HG02885 (cell line): ENCODE results near the gene CCDC182.

Source experiments
- ATAC-seq: cut with Tn5 transposase; IDR thresholded peaks from one replicate; pipeline ENCODE4 v1.9.1; 2021; ENCODE audit warnings: mild to moderate bottlenecking; ENCODE audit not compliant: unreplicated experiment, poor library complexity

CCDC182 gene

GRCh38 chr17:57704448-57704847 lies 40.7 kb downstream of the CCDC182 start:
- ATAC-seq = no peak

GRCh38 chr17:57703273-57703672 lies 41.8 kb downstream of the CCDC182 start:
- ATAC-seq = no peak

DNA sequence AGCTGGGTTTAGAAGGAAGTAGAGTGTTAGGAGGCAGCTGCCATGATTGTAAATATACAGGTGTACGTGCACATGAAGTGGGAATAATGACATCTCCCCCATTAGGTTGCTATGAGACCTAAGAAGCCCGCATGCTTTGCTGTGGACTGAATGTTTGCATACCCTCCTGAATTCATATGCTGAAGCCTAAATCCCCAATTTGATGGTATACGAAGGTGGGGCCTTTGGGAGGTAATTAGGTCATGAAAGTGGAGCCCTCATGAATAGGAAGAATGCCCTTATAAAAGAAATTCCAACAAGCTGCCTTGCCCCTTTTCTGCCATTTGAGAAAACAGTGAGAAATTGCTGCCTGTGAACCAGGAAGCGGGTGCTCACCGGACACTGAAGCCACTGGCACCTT lies 44.0 kb downstream of the CCDC182 start:
- no peak for ATAC-seq

DNA sequence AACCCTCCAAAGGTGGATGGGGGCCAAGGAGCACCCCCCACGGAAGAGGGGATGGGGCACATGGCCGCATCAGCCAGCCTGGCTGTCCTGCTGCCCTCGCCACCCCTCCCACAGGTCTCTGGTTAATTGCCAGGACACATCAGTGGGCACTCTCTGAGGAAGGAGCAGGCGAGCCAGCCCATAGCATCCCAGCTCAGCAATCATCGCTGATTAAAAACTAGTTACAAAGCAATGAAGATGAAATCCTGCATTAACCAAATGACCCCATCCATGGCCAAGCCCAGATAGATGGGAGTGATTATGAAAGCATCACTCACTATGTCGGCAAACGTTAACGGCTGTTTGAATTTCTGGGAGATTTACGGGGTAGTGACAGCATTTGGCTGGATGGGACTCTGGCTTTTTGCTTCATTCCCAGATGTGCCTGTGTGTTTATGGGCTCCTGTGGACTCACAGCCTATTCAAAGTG lies 45.3 kb downstream of the CCDC182 start:
- no peak for ATAC-seq

DNA sequence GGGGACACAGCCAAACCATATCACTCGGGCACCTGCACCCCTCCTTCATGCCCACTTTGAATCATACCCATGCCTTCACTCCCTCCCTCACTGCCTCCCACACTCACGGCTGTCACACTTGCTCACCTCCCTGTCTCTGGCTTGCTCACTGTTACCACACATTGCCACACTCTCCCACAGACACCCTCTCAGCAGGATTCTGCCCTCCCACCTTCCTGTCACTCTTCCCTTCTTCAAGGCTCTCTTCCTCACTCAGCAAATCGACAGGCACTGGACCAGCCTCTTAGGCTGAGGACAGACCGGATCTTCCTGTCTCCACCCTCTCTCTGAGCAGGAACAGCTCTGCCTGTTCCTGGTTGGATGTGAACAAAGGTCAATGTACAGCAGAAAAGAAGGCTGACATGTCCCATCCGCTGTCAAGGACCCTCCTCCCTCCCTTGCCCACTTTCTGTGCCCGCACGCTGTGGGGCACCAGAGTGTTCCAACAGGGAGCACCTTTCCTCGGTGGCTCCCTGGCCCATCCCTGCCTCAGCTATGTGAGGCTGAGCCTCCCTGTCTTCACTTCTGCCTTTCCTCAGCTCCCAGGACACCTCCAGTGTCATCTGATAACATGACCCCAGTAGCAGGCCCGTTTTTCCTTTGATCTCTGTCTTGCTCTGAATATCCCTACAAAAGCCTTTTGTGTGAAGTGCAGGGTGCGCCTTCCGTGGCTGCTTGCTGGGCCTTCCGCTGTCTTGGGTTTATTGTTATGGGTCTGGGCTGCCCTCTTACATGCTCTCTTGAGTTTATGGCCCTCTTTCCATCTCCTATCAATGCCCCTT lies 47.0 kb downstream of the CCDC182 start:
- no peak for ATAC-seq

DNA sequence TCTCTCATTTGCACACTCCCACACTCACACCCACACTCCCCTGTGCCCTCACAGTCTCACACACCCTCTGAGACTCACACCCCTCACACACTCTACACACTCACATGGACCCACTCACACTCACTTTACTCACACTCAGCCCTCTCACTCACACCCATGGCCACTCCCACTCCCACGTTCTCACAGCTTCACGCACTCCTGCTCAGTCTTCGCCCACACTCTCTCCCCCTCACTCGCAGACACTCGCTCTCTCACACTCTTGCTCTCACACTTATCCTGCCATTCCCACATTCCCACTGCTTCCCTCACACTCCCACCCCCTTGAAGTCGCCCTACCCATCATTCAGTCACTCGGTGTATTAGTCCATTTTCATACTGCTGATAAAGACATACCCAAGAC lies 47.9 kb downstream of the CCDC182 start:
- no peak for ATAC-seq

DNA sequence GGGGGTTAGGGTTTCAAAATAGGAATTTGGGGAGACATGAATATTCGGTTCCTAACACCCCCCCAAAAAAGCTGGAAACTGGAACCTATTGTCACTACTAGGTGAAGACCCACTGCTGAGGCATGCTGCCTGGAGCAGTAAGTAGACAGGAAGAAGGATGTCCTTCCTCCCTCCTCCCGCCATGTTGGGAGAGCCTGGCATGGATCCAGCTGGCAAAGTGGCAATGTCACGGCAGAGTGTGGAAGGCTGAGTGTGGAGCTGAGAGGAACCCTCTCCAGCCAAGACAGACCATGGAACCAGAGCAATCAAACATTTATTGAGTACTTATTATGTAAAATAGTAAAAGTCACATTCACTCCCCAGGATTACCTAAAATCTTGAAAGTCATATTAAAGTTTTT lies 49.0 kb downstream of the CCDC182 start:
- ATAC-seq = no peak
